T-helper 9 cell (primary cell): ENCODE measurements around the gene GDPGP1.

Experiments used
- DNase-seq: peaks from one replicate; pipeline ENCODE4 v3.0.0-alpha.2; 2020

Gene GDPGP1

GRCh38 chr15:90205050-90205848, 28.8 kb upstream of the GDPGP1 start:
- no peak for DNase-seq

DNA sequence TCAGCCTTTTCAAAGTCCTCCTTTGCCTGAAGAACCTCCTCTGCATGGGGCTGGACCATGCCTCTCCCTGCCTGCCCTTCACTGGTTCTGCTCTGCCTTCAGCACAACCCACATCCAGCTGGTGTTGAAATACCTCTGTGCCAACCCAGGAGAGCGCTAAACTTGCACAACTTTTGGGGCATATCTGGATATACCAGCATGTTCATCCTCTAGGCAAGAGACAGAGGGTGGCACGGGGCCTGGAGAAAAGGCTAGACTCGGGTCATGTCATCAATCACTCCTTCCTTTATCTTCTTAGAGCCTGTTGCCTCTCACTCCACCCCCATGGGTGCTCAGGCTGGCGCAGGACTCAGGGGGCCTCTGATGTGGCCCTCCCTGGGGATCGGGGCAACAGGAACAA, 28.1 kb upstream of the GDPGP1 start:
- no peak for DNase-seq

DNA sequence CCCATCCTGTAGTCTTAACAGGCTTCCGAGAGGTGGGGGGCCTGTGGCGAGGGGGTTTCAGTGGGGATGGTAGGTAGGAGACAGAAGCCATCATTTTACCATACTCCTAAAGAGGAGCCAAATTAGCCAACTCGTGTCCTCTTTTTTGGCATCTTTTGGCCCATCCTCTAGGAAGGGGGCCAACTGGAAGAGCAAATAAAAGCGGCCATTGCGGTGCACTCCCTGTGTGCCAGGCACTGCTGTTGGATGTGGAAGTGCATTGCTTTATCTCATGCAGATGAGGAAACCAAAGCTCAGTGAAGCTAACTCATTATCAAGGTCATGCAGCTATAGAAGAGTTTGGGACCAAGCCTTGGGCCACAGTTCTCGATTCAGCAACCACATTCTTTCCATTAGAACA, 26.8 kb upstream of the GDPGP1 start:
- DNase-seq, result no peak

- no peak for DNase-seq
Observed at GRCh38 chr15:90208356-90208755, 25.7 kb upstream of the GDPGP1 start.

- DNase-seq, result no peak
Observed at GRCh38 chr15:90209591-90209990, 24.4 kb upstream of the GDPGP1 start.

GRCh38 chr15:90210593-90210992, 23.4 kb upstream of the GDPGP1 start:
- no peak for DNase-seq

GRCh38 chr15:90211009-90211408, 23.0 kb upstream of the GDPGP1 start:
- no peak for DNase-seq

GRCh38 chr15:90211440-90212143, 22.4 kb upstream of the GDPGP1 start:
- no peak for DNase-seq

DNA sequence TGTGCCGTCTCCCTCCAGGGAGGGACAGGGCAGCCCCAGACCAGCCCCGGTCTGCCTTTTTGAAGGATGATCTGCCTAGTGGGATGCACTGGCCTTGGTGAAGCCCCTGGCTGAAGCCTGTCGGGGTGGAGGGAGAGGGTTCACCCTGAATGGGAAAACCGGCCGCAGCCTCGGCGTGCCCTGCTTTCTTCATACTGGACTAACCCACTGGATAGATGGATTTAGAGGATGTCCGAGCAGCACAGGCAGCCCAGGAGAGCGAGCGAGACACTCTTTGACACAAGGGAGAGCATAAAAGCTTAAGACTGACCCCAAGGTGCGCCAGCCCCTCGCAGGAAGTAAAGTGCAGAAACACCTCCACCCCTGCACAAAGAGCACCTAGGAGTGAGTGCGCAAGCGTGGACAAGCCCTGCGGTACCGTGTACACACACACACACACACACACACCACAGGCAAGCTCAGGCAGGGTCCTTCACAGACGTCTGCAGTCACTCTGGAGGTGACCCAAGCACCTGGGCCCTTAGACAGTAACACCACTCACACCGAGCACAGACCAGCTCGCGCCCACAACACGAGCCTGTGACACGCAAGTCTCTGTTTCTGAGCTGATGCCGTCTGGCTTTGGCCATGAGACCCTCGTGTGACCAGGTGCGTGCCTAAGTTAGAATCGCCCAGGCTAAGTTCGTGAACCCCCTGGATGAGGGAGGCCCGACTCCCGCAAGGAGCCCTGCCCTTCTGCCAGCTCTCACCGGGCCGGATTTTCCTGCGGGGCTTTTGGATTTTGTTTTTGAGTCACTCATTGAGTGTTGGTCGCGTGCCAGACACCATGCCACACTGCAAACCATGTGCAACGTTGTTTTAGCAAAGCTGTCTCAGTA, 21.5 kb upstream of the GDPGP1 start:
- no peak for DNase-seq

DNA sequence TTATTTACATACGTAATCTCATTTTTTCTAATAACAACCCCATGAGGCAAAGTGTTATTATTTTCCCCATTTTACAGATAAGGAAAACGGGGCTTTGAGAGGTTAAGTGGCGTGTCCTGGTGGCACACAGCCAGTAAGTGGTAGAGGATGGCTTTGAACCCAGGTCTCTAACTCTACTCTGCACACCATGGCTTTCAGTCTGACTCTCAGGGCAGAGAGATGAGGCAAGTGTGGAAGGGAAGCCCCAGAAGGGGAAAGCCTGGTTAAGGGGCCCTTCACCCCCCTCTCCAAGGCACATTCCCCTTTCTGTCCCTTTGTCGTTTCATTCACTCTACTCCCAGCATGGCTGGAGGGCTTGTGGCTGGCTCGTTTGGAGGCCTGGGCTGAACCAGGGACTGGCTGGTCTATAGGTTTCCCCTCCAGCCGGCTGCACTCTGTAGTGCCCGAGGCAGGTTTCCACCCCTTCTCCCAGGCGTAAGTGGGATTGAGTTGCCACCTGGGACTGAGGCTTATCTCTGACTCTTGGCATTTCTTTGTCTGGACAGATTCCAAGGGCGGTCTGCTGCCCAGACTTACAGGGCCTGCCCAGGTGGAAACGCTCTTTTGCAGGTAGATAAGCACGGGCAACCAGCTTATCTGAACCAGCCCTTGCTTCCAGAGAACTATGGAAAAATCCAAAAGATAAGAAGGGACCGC, 20.7 kb upstream of the GDPGP1 start:
- DNase-seq, result no peak

- no peak for DNase-seq
Observed at GRCh38 chr15:90213818-90214204, 20.2 kb upstream of the GDPGP1 start.

GRCh38 chr15:90214553-90215196, 19.3 kb upstream of the GDPGP1 start:
- no peak for DNase-seq

GRCh38 chr15:90217671-90218394, 16.2 kb upstream of the GDPGP1 start:
- no peak for DNase-seq

DNA sequence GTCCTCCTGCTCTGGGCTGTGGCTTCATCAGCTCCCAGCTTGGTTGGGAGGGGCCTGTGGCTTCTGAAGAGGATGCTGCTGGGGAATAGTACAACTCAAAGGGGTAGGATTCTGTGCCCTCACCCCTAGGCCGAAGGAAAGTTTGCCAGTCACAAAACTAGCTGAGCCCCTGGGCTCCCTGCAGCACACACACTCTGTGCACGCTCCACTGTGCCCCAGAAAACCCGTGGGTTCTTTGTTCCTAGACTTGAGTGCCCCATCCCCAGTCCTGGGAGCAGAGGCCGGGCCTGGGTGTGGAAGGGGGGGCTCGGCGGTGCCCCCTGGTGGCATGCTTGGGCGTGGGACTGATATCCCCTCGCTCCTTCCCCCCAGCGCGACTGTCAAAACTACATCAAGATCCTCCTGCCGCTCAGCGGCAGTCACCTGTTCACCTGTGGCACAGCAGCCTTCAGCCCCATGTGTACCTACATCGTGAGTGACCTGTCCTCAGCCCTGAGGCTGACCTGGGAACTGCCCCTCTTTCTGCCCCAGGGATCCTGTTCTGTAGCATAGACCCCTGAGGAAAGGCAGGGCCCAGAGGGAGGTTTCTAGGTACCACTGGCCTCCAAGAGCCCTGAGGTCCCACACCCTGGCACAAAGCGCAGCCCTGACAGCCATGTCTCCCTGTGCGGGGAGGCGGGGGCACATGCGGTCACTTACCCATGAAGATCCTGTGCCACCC, 14.4 kb upstream of the GDPGP1 start:
- peak; percentile 53 for DNase-seq

DNA sequence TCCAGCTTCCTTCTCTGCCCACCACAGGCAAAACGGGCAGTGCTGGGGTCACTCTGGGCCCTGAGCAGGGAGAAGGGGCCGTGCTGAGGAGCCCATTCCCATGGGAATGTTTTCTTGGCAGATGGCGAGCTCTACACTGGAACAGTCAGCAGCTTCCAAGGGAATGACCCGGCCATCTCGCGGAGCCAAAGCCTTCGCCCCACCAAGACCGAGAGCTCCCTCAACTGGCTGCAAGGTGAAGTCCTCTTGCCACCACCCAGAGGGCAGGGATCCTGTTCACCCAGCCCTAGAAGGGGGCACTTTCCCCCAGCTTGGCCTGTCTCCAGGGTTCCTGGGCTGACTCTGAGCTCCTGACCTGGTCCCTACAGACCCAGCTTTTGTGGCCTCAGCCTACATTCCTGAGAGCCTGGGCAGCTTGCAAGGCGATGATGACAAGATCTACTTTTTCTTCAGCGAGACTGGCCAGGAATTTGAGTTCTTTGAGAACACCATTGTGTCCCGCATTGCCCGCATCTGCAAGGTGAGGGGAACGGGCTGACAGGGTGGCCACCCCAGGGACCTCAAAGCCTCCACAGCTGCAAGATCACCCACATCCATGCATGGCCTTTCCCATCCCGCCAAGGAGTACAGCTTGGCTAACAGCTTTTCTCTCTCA, 12.6 kb upstream of the GDPGP1 start:
- DNase-seq, result no peak

GRCh38 chr15:90222547-90222946, 11.5 kb upstream of the GDPGP1 start:
- no peak for DNase-seq

- no peak for DNase-seq
Observed at GRCh38 chr15:90223441-90224165, 10.4 kb upstream of the GDPGP1 start.

DNA sequence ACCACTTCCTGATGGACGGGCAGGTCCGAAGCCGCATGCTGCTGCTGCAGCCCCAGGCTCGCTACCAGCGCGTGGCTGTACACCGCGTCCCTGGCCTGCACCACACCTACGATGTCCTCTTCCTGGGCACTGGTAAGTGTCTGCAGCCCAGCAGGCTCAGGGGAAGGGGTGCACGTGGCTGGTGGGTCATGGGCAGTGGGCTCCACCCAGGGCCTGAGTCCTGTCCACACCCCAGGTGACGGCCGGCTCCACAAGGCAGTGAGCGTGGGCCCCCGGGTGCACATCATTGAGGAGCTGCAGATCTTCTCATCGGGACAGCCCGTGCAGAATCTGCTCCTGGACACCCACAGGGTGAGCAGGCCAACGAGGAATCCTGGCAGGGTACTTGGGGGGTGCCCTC, 9.0 kb upstream of the GDPGP1 start:
- DNase-seq, result no peak

DNA sequence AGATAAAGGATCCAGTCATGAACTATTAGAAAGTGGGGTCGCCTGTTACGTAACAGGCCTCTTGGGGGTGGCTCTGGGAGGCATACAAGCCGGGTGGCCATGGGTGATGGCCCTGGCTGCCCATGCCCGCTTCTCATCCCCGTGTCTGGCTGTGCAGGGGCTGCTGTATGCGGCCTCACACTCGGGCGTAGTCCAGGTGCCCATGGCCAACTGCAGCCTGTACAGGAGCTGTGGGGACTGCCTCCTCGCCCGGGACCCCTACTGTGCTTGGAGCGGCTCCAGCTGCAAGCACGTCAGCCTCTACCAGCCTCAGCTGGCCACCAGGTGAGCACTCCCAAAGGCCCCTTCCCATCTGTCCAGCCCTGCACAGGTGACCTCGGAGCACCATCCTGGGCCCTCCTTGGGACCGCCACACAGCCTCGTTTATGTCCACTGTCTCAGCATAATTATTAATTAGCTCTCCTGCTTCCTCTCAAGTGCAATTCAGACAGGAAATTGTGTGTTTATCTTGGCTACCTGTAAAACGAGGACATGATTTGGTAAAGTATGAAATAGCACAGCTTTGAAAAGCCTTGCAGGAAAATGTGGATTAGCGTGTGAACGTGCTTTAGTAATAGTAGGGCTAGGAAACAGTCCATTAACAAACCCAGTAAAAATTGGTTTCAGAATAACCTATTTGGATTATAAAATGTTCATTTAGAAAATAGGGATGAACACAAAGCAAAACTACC, 8.3 kb upstream of the GDPGP1 start:
- no peak for DNase-seq
